ENCODE data around the gene MKNK2.

The MKNK2 gene

GRCh38 chr19:2049741-2050348 lies 1.2 kb downstream of the MKNK2 start:
- Mint-ChIP-seq H3K27me3 (ENCODE audit: low read depth, poor library complexity) (no peaks in the 10 kb centered on the region), H3K36me3 (ENCODE audit: low read depth) (no peaks in the 10 kb centered on the region), H3K4me3 (peak overlapping the region; percentile 87), H3K27ac (peak overlapping the region; percentile 29), H3K4me1 (peaks cover 24% of the 10 kb centered on the region), H3K9me3 (no peaks in the 10 kb centered on the region)
- DNase-seq, result peak; percentile 53
- no peak for TF ChIP-seq CTCF (IDR thresholded peaks at IDR 0.05)

GRCh38 chr19:2048959-2049740 lies 1.9 kb downstream of the MKNK2 start:
- peak overlapping the region; percentile 87 for H3K4me3 Mint-ChIP-seq
- no peak for TF ChIP-seq CTCF (IDR thresholded peaks at IDR 0.05)
- no peaks in the 10 kb centered on the region for H3K9me3 Mint-ChIP-seq
- no peak overlapping the region for H3K27ac Mint-ChIP-seq
- peaks cover 22% of the 10 kb centered on the region for H3K4me1 Mint-ChIP-seq
- no peaks in the 10 kb centered on the region for H3K36me3 Mint-ChIP-seq (ENCODE audit: low read depth)
- DNase-seq, result no peak
- no peaks in the 10 kb centered on the region for H3K27me3 Mint-ChIP-seq (ENCODE audit: low read depth, poor library complexity)

- H3K4me1 Mint-ChIP-seq, result peaks cover 25% of the 10 kb centered on the region
- no peak for TF ChIP-seq CTCF (IDR thresholded peaks at IDR 0.05)
- DNase-seq, result no peak
- H3K27me3 Mint-ChIP-seq (ENCODE audit: low read depth, poor library complexity), result no peaks in the 10 kb centered on the region
- no peak overlapping the region for H3K4me3 Mint-ChIP-seq
- no peaks in the 10 kb centered on the region for H3K9me3 Mint-ChIP-seq
- H3K27ac Mint-ChIP-seq, result no peak overlapping the region
- H3K36me3 Mint-ChIP-seq (ENCODE audit: low read depth), result peaks cover 3% of the 10 kb centered on the region
Measured at GRCh38 chr19:2048104-2048958, 2.7 kb downstream of the MKNK2 start.

GRCh38 chr19:2047449-2048103 lies 3.5 kb downstream of the MKNK2 start:
- no peak overlapping the region for H3K27ac Mint-ChIP-seq
- no peak for DNase-seq
- TF ChIP-seq CTCF (IDR thresholded peaks at IDR 0.05), result no peak
- no peaks in the 10 kb centered on the region for H3K9me3 Mint-ChIP-seq
- H3K4me3 Mint-ChIP-seq, result no peak overlapping the region
- H3K36me3 Mint-ChIP-seq (ENCODE audit: low read depth), result peaks cover 4% of the 10 kb centered on the region
- H3K4me1 Mint-ChIP-seq, result peaks cover 26% of the 10 kb centered on the region
- no peaks in the 10 kb centered on the region for H3K27me3 Mint-ChIP-seq (ENCODE audit: low read depth, poor library complexity)

GRCh38 chr19:2047076-2047448 lies 4.0 kb downstream of the MKNK2 start:
- Mint-ChIP-seq H3K36me3 (ENCODE audit: low read depth) (peaks cover 4% of the 10 kb centered on the region), H3K4me3 (no peak overlapping the region), H3K27me3 (ENCODE audit: low read depth, poor library complexity) (no peaks in the 10 kb centered on the region), H3K27ac (peak overlapping the region; percentile 75), H3K9me3 (no peaks in the 10 kb centered on the region), H3K4me1 (peaks cover 26% of the 10 kb centered on the region)
- TF ChIP-seq CTCF (IDR thresholded peaks at IDR 0.05), result no peak
- no peak for DNase-seq

All from nephron progenitor cell (in vitro differentiated cells).